GM19025 (cell line): Measurements from ENCODE around the gene PSMB11.

ENCODE experiments used
- ATAC-seq: cut with Tn5 transposase; IDR thresholded peaks from one replicate; pipeline ENCODE4 v1.9.1; 2021; ENCODE audit warnings: mild to moderate bottlenecking, low read depth, moderate library complexity; ENCODE audit not compliant: unreplicated experiment

Gene PSMB11

GRCh38 chr14:23076785-23077408, 34.9 kb downstream of the PSMB11 start:
- no peak for ATAC-seq

- ATAC-seq = no peak
These were observed 36.0 kb downstream of the PSMB11 start for GRCh38 chr14:23077962-23078361.

GRCh38 chr14:23078692-23079116, 36.7 kb downstream of the PSMB11 start:
- ATAC-seq = no peak

- ATAC-seq = no peak
These were observed 37.7 kb downstream of the PSMB11 start for GRCh38 chr14:23079716-23080115.

GRCh38 chr14:23080474-23080873, 38.5 kb downstream of the PSMB11 start:
- no peak for ATAC-seq

GRCh38 chr14:23085458-23085857, 43.4 kb downstream of the PSMB11 start:
- no peak for ATAC-seq

- no peak for ATAC-seq
These were observed 44.6 kb downstream of the PSMB11 start for GRCh38 chr14:23086565-23086964.

GRCh38 chr14:23089498-23090253, 47.7 kb downstream of the PSMB11 start:
- ATAC-seq = no peak

GRCh38 chr14:23090254-23090636, 48.2 kb downstream of the PSMB11 start:
- no peak for ATAC-seq

GRCh38 chr14:23091294-23092225, 49.5 kb downstream of the PSMB11 start:
- no peak for ATAC-seq

- ATAC-seq = no peak
These were observed 51.1 kb downstream of the PSMB11 start for GRCh38 chr14:23093104-23093503.

- ATAC-seq = no peak
These were observed 51.5 kb downstream of the PSMB11 start for GRCh38 chr14:23093526-23093925.
